ENCODE data around the gene SLC1A4. TPM values are rescaled to one million over a fixed set of nuclear protein-coding genes. Genes with fewer than 3 reads are reported as not detected.

SLC1A4 gene
- polyA plus RNA-seq, 1 donor from 2014 or later: 33.8 TPM

GRCh38 chr2:64945973-64946768 is 43.0 kb upstream of the SLC1A4 start:
- Histone ChIP-seq H3K36me3 (ENCODE audit: insufficient read depth, low read length) (no peaks in the 10 kb centered on the region), H3K9me2 (ENCODE audit: insufficient read depth, low read length) (no peaks in the 10 kb centered on the region), H3K9me3 (ENCODE audit: low read length) (no peaks in the 10 kb centered on the region), H3K27ac (ENCODE audit: low read length) (no peak overlapping the region), H3K9ac (ENCODE audit: low read length) (no peak overlapping the region), H3K4me2 (ENCODE audit: low read length) (no peak overlapping the region), H2AFZ (ENCODE audit: low read depth, low read length) (no peak overlapping the region), H4K20me1 (ENCODE audit: insufficient read depth) (no peaks in the 10 kb centered on the region), H3K79me2 (replicated peaks; ENCODE audit: insufficient read depth, low read length) (no peaks in the 10 kb centered on the region), H3K4me3 (ENCODE audit: low read length) (no peak overlapping the region), H3K27me3 (ENCODE audit: insufficient read depth, low read depth, low read length) (no peaks in the 10 kb centered on the region), H3F3A (ENCODE audit: insufficient read depth, low read length, poor library complexity, severe bottlenecking) (no peaks in the 10 kb centered on the region)
- TF ChIP-seq, protein P1, sequence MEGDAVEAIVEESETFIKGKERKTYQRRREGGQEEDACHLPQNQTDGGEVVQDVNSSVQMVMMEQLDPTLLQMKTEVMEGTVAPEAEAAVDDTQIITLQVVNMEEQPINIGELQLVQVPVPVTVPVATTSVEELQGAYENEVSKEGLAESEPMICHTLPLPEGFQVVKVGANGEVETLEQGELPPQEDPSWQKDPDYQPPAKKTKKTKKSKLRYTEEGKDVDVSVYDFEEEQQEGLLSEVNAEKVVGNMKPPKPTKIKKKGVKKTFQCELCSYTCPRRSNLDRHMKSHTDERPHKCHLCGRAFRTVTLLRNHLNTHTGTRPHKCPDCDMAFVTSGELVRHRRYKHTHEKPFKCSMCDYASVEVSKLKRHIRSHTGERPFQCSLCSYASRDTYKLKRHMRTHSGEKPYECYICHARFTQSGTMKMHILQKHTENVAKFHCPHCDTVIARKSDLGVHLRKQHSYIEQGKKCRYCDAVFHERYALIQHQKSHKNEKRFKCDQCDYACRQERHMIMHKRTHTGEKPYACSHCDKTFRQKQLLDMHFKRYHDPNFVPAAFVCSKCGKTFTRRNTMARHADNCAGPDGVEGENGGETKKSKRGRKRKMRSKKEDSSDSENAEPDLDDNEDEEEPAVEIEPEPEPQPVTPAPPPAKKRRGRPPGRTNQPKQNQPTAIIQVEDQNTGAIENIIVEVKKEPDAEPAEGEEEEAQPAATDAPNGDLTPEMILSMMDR (IDR thresholded peaks at IDR 0.05; ENCODE audit: poor library complexity, severe bottlenecking): no peak
- TF ChIP-seq TAF1 (IDR thresholded peaks at IDR 0.05; ENCODE audit: low read depth): no peak
- no peak for TF ChIP-seq SMC3 (conservative IDR thresholded peaks at IDR 0.05; ENCODE audit: poor library complexity)
- TF ChIP-seq MXI1 (conservative IDR thresholded peaks at IDR 0.05; ENCODE audit: poor library complexity, severe bottlenecking): no peak
- TF ChIP-seq EZH2 (IDR thresholded peaks at IDR 0.05; ENCODE audit: borderline replicate concordance, insufficient read depth, low read length, poor library complexity, severe bottlenecking): no peak
- TF ChIP-seq REST (IDR thresholded peaks at IDR 0.05; ENCODE audit: borderline replicate concordance): no peak
- no peak for TF ChIP-seq RAD21 (conservative IDR thresholded peaks at IDR 0.05)
- TF ChIP-seq POLR2AphosphoS5 (IDR thresholded peaks at IDR 0.05): no peak
- TF ChIP-seq EP300 (conservative IDR thresholded peaks at IDR 0.05; ENCODE audit: poor library complexity, severe bottlenecking): no peak

DNA sequence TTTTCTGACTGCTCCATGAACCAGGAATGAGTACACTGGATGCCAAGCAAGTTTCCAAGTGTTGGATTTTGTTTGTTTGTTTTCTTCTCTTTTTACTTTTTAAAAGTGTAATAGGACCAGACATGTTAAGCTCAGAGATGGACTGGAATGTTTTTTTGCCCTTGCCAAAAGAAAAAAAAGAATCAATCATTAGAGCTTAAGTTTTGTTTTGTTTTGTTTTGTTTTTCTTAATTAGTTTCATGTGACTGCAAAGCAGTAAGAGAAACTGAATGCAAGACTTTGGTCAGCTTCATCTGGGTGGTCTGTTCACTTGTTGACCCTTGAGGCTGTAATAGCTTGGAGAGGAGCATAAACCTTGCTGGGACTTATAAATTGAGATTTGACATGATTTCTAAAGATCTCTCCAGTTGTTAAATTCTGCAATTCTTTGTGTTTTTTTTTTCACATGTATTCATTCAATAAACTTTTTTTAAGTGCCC is 42.4 kb upstream of the SLC1A4 start:
- Histone ChIP-seq H4K20me1 (ENCODE audit: insufficient read depth) (no peaks in the 10 kb centered on the region), H3K4me2 (ENCODE audit: low read length) (no peak overlapping the region), H3K79me2 (replicated peaks; ENCODE audit: insufficient read depth, low read length) (no peaks in the 10 kb centered on the region), H3K9me3 (ENCODE audit: low read length) (no peaks in the 10 kb centered on the region), H3F3A (ENCODE audit: insufficient read depth, low read length, poor library complexity, severe bottlenecking) (no peaks in the 10 kb centered on the region), H3K36me3 (ENCODE audit: insufficient read depth, low read length) (no peaks in the 10 kb centered on the region), H3K27ac (ENCODE audit: low read length) (no peak overlapping the region), H3K9ac (ENCODE audit: low read length) (no peak overlapping the region), H3K27me3 (ENCODE audit: insufficient read depth, low read depth, low read length) (no peaks in the 10 kb centered on the region), H2AFZ (ENCODE audit: low read depth, low read length) (no peak overlapping the region), H3K4me3 (ENCODE audit: low read length) (no peak overlapping the region), H3K9me2 (ENCODE audit: insufficient read depth, low read length) (no peaks in the 10 kb centered on the region)
- TF ChIP-seq TAF1 (IDR thresholded peaks at IDR 0.05; ENCODE audit: low read depth) (no peak), RAD21 (conservative IDR thresholded peaks at IDR 0.05) (no peak), POLR2AphosphoS5 (IDR thresholded peaks at IDR 0.05) (no peak), REST (IDR thresholded peaks at IDR 0.05; ENCODE audit: borderline replicate concordance) (no peak)

Measured in neural cell (in vitro differentiated cells).